Measurements from ENCODE around the gene MINDY4. TPM values are rescaled to one million over a fixed set of nuclear protein-coding genes. Genes with fewer than 3 reads are reported as not detected.
A peak's percentile ranks its signal among the peaks of the same experiment; 100 is the strongest.

Gene MINDY4
- total and polyA plus RNA-seq, 9 donors: 6.9 to 30.3 (median 18.2) TPM

DNA sequence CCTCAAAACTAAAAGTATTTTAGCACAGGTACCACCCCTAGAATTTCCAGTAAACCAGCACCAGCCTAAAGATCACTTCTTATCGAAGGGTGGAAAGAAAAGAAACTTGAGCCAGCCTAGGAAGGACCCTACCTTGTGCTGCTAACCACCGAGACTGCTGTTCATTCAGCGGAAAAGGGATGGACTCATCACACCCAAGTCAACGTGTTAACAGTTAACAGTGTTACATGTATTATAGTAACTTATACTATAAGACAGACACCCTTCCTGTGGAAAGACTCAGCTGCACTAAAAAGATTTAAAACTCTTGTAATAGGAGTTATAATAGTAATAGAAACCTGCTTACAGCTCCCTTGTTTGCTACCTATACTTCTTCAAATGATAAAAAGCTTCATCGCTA lies 39.8 kb downstream of the MINDY4 start:
- Histone ChIP-seq H3K9me3 (no peaks in the 10 kb centered on the region), H3K36me3 (no peaks in the 10 kb centered on the region), H3K4me1 (ENCODE audit: insufficient read depth) (peaks cover 5% of the 10 kb centered on the region), H3K27ac (no peak overlapping the region), H3K27me3 (no peaks in the 10 kb centered on the region), H3K4me3 (no peak overlapping the region)
- WGBS, 3 donors: 93 to 97% (median 96%) methylated on average over 5 of the region's 5 CpGs
- intact Hi-C loops (cut with DNase I): loop anchor here in 1 of 4 donors (10.0 kb wide), 1 partner anchor 104 kb away; the partner anchor contains the start of gene AQP1
- TF ChIP-seq CTCF (IDR thresholded peaks at IDR 0.05) (no peak), EP300 (IDR thresholded peaks at IDR 0.05) (no peak), POLR2A (IDR thresholded peaks at IDR 0.05) (no peak)
- DNase-seq: no peak

GRCh38 chr7:30812676-30813075 lies 41.5 kb downstream of the MINDY4 start:
- H3K27me3 ChIP-seq: no peaks in the 10 kb centered on the region
- WGBS, 3 donors: 86 to 89% (median 87%) methylated on average over 6 of the region's 6 CpGs

GRCh38 chr7:30813466-30813865 lies 42.2 kb downstream of the MINDY4 start:
- Histone ChIP-seq H3K27ac (no peak overlapping the region), H3K9me3 (no peaks in the 10 kb centered on the region)

More at GRCh38 chr7:30812676-30813075, 41.5 kb downstream of the MINDY4 start:
- no peak overlapping the region for H3K27ac ChIP-seq
- DNase-seq: no peak
- no peak for TF ChIP-seq CTCF (IDR thresholded peaks at IDR 0.05)
- no peak for TF ChIP-seq POLR2A (IDR thresholded peaks at IDR 0.05)
- TF ChIP-seq EP300 (IDR thresholded peaks at IDR 0.05): no peak
- intact Hi-C loops (cut with DNase I): loop anchor here in 1 of 4 donors (10.0 kb wide), 1 partner anchor 102 kb away; the partner anchor contains the start of gene AQP1
- no peaks in the 10 kb centered on the region for H3K36me3 ChIP-seq
- H3K4me3 ChIP-seq: no peak overlapping the region
- H3K4me1 ChIP-seq (ENCODE audit: insufficient read depth): peaks cover 11% of the 10 kb centered on the region
- no peaks in the 10 kb centered on the region for H3K9me3 ChIP-seq

GRCh38 chr7:30814700-30815387 lies 43.6 kb downstream of the MINDY4 start:
- 88 to 94% (median 90%) methylated on average over 4 of the region's 4 CpGs for WGBS, 3 donors
- H3K4me1 ChIP-seq (ENCODE audit: insufficient read depth): peaks cover 11% of the 10 kb centered on the region
- no peaks in the 10 kb centered on the region for H3K9me3 ChIP-seq
- H3K36me3 ChIP-seq: no peaks in the 10 kb centered on the region
- H3K27me3 ChIP-seq: no peaks in the 10 kb centered on the region
- peak overlapping the region in 1 of 2 donors; percentile 62 for H3K27ac ChIP-seq
- no peak overlapping the region for H3K4me3 ChIP-seq
- intact Hi-C loops (cut with DNase I): loop anchor here in 1 of 4 donors (10.0 kb wide), 1 partner anchor 100 kb away; the partner anchor contains the start of gene AQP1
- DNase-seq: no peak
- no peak for TF ChIP-seq EP300 (IDR thresholded peaks at IDR 0.05)
- TF ChIP-seq CTCF (IDR thresholded peaks at IDR 0.05): no peak
- TF ChIP-seq POLR2A (IDR thresholded peaks at IDR 0.05): no peak

More at GRCh38 chr7:30813466-30813865, 42.2 kb downstream of the MINDY4 start:
- no peak for DNase-seq
- Histone ChIP-seq H3K4me1 (ENCODE audit: insufficient read depth) (peaks cover 11% of the 10 kb centered on the region), H3K27me3 (no peaks in the 10 kb centered on the region), H3K4me3 (no peak overlapping the region), H3K36me3 (no peaks in the 10 kb centered on the region)
- intact Hi-C loops (cut with DNase I): loop anchor here in 1 of 4 donors (10.0 kb wide), 1 partner anchor 101 kb away; the partner anchor contains the start of gene AQP1
- WGBS, 3 donors: 77 to 82% (median 78%) methylated on average over 4 of the region's 4 CpGs
- TF ChIP-seq POLR2A (IDR thresholded peaks at IDR 0.05) (no peak), CTCF (IDR thresholded peaks at IDR 0.05) (no peak), EP300 (IDR thresholded peaks at IDR 0.05) (no peak)
